Endothelial cell of hepatic sinusoid (primary cell): ENCODE results near the gene CREB5.

ENCODE experiments used
- in situ Hi-C: cut with HindIII; loops from 2 replicates; pipeline ENCODE4 v1.10.0; 2017; ENCODE audit warnings: low sequenced_read_pairs

CREB5 gene

DNA sequence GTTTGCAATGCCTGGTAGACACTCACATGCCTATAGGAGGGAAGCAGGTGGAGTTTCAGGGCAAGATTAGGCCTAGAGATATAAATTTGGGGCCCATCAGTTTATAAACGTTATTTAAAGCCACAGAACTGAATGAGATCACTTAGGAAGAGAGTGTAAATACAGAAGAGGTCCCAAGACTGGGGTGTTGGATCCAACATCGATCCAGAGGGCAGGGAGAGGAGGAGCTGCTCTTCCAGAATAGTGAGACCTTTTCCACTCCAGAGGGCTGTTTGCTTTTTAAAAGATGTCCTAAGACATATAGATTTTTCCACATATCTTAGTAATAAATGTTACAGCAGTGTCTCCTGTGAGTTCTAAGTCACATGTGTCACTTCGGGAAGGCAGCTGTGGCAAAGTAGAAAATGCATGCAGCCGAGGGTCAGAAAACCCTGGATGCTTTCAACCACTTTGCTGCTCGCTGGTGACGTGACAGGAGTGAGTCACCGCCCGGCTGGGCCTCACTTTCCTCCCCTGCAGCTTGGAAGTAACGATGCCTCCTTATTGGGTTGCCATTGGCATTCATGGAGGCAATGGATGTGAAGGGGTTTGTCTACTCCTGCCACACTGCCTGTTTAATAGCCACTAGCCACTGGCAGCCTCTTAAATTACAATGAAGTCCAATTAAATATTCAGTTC lies 450.4 kb downstream of the CREB5 start:
- in situ Hi-C loops, result no loop called here

GRCh38 chr7:28865601-28866144 lies 453.4 kb downstream of the CREB5 start:
- in situ Hi-C loops, result no loop called here

GRCh38 chr7:28868712-28869111 lies 456.4 kb downstream of the CREB5 start:
- in situ Hi-C loops, result no loop called here

- in situ Hi-C loops, result no loop called here
These were observed 458.8 kb downstream of the CREB5 start for GRCh38 chr7:28871077-28871476.

GRCh38 chr7:28871631-28872030 lies 459.3 kb downstream of the CREB5 start:
- in situ Hi-C loops, result no loop called here

GRCh38 chr7:28872226-28872625 lies 459.9 kb downstream of the CREB5 start:
- in situ Hi-C loops, result no loop called here

- in situ Hi-C loops, result no loop called here
These were observed 461.0 kb downstream of the CREB5 start for GRCh38 chr7:28873365-28873764.

- in situ Hi-C loops, result no loop called here
These were observed 461.7 kb downstream of the CREB5 start for GRCh38 chr7:28874001-28874400.
